Measurements from ENCODE around the gene TMEM86B. TPM values are rescaled to one million over a fixed set of nuclear protein-coding genes. Genes with fewer than 3 reads are reported as not detected.

The TMEM86B gene
- total and polyA plus RNA-seq, 2 donors (not counting 1 experiment from before 2014, with no cell fraction given): 0.34 to 1.3 TPM

DNA sequence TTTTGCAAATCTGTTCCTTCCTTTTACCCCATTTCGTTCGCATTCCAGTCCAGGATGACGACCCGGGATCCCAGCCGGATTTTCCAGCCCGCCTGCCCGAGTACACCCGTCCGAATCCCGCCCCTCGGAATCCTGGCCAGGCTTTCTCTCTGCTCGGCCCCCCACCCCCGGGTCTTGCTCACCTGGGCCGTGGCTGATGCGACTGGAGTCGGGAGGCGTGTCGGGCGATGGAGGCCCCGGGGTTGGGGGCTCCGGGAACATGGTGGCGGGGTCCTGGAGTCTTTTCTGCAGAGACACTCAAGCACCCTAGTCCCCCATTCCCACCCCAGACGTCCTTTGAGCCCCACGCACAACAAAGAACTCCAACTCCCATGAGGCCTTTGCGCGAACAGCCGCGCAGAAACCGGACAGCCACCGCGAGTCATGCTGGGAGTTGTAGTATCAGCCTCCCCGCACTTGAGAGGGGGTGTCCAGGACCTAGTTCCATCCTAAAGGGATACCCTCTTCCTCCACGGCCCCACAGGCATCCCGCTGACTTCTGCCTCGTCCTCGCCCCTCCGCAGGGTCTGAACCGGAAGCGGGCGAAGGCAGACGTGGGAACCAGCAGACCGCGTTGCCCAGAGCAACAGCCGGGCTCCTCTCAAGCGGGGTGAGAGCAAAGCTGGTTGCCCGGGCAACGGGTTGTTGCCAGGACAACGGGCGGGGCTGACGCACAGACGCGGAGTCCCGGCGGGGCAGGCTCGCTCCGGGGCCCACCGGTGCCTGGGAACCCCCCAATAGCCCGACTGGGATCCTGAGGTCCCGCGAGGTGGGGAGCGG, 49.6 kb downstream of the TMEM86B start:
- peak; percentile 80 to 82 for DNase-seq (ENCODE audit: low read depth in 2 of 2)
- H3K27me3 ChIP-seq (ENCODE audit: control insufficient read depth, insufficient read depth, low read length): peaks cover 11% of the 10 kb centered on the region
- no peaks in the 10 kb centered on the region for H4K20me1 ChIP-seq (ENCODE audit: control insufficient read depth, extremely low read depth, insufficient read depth, low read length)
- no peaks in the 10 kb centered on the region for H3K79me2 ChIP-seq (ENCODE audit: control insufficient read depth, insufficient read depth, low read length)
- H3K27ac ChIP-seq (ENCODE audit: insufficient read depth, low read length): peak overlapping the region; percentile 41
- TF ChIP-seq, protein P1, sequence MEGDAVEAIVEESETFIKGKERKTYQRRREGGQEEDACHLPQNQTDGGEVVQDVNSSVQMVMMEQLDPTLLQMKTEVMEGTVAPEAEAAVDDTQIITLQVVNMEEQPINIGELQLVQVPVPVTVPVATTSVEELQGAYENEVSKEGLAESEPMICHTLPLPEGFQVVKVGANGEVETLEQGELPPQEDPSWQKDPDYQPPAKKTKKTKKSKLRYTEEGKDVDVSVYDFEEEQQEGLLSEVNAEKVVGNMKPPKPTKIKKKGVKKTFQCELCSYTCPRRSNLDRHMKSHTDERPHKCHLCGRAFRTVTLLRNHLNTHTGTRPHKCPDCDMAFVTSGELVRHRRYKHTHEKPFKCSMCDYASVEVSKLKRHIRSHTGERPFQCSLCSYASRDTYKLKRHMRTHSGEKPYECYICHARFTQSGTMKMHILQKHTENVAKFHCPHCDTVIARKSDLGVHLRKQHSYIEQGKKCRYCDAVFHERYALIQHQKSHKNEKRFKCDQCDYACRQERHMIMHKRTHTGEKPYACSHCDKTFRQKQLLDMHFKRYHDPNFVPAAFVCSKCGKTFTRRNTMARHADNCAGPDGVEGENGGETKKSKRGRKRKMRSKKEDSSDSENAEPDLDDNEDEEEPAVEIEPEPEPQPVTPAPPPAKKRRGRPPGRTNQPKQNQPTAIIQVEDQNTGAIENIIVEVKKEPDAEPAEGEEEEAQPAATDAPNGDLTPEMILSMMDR (conservative IDR thresholded peaks at IDR 0.05 in 1 of 2, IDR thresholded peaks at IDR 0.05 in 1 of 2; ENCODE audit: low read depth in 1 of 2, low read length in 2 of 2): no peak
- peak overlapping the region in 3 of 4 experiments; percentile 15 to 53 (median 36) for H3K4me3 ChIP-seq (replicated peaks in 1 of 4; ENCODE audit: control extremely low read depth in 1 of 4, insufficient read depth in 1 of 4, low read depth in 3 of 4, low read length in 4 of 4)
- H3K4me1 ChIP-seq (ENCODE audit: control insufficient read depth, extremely low read depth, insufficient read depth, low read length): peaks cover 11% of the 10 kb centered on the region
- peak overlapping the region; percentile 67 for H3K4me2 ChIP-seq (ENCODE audit: extremely low read depth, insufficient read depth, low read length)
- peak overlapping the region; percentile 43 for H2AFZ ChIP-seq (ENCODE audit: low read length)
- no peaks in the 10 kb centered on the region for H3K9me3 ChIP-seq (ENCODE audit: control insufficient read depth, insufficient read depth, low read depth, low read length)
- no peaks in the 10 kb centered on the region for H3K36me3 ChIP-seq (ENCODE audit: control insufficient read depth, insufficient read depth, low read length)
- peak overlapping the region; percentile 55 for H3K9ac ChIP-seq (ENCODE audit: insufficient read depth, low read length)

Other genes with a start within 250 kb of the TMEM86B start
- gene GP6, start 190.5 kb downstream of the TMEM86B start, total RNA-seq: not detected in 2 replicates
- gene GP6, start 190.5 kb downstream of the TMEM86B start, polyA plus RNA-seq: 0.03 TPM in 1 of 2 replicates, not detected in the other
- 6.9 and 8.5 TPM in 2 replicates for gene RDH13, start 165.6 kb downstream of the TMEM86B start, total RNA-seq
- 2.7 and 5.6 TPM in 2 replicates for gene RDH13, start 165.6 kb downstream of the TMEM86B start, polyA plus RNA-seq
- gene EPS8L1, start 152.9 kb downstream of the TMEM86B start, total RNA-seq: 0.17 and 0.51 TPM in 2 replicates
- gene EPS8L1, start 152.9 kb downstream of the TMEM86B start, polyA plus RNA-seq: 1.9 and 2.2 TPM in 2 replicates
- gene PPP1R12C, start 111.1 kb downstream of the TMEM86B start, total RNA-seq: 25.2 and 32.9 TPM in 2 replicates
- gene PPP1R12C, start 111.1 kb downstream of the TMEM86B start, polyA plus RNA-seq: 26.0 and 27.6 TPM in 2 replicates
- gene TNNT1, start 79.6 kb downstream of the TMEM86B start, total RNA-seq: 7.4 and 10.4 TPM in 2 replicates
- gene TNNT1, start 79.6 kb downstream of the TMEM86B start, polyA plus RNA-seq: 1.4 and 1.7 TPM in 2 replicates
- gene TNNI3, start 71.0 kb downstream of the TMEM86B start, total RNA-seq: not detected in 2 replicates
- not detected in 2 replicates for gene TNNI3, start 71.0 kb downstream of the TMEM86B start, polyA plus RNA-seq
- gene DNAAF3, start 62.1 kb downstream of the TMEM86B start, total RNA-seq: under 0.01 and 0.17 TPM in 2 replicates
- 0.16 and 0.18 TPM in 2 replicates for gene DNAAF3, start 62.1 kb downstream of the TMEM86B start, polyA plus RNA-seq
- gene SYT5, start 48.5 kb downstream of the TMEM86B start, total RNA-seq: 0.50 TPM in 1 of 2 replicates, not detected in the other
- gene SYT5, start 48.5 kb downstream of the TMEM86B start, polyA plus RNA-seq: 0.05 and 0.08 TPM in 2 replicates
- 7.7 and 19.5 TPM in 2 replicates for gene PTPRH, start 19.3 kb downstream of the TMEM86B start, total RNA-seq
- 2.5 and 4.4 TPM in 2 replicates for gene PTPRH, start 19.3 kb downstream of the TMEM86B start, polyA plus RNA-seq
- gene PPP6R1, start 30.3 kb upstream of the TMEM86B start, total RNA-seq: 19.3 and 34.0 TPM in 2 replicates
- 28.5 and 43.1 TPM in 2 replicates for gene PPP6R1, start 30.3 kb upstream of the TMEM86B start, polyA plus RNA-seq
- 19.8 and 21.5 TPM in 2 replicates for gene HSPBP1, start 51.3 kb upstream of the TMEM86B start, total RNA-seq
- gene HSPBP1, start 51.3 kb upstream of the TMEM86B start, polyA plus RNA-seq: 12.5 and 15.8 TPM in 2 replicates
- 3.9 and 5.1 TPM in 2 replicates for gene BRSK1, start 55.2 kb upstream of the TMEM86B start, total RNA-seq
- gene BRSK1, start 55.2 kb upstream of the TMEM86B start, polyA plus RNA-seq: 5.1 and 8.4 TPM in 2 replicates
- not detected in 2 replicates for gene TMEM150B, start 96.6 kb upstream of the TMEM86B start, total RNA-seq
- gene TMEM150B, start 96.6 kb upstream of the TMEM86B start, polyA plus RNA-seq: not detected in 2 replicates
- gene KMT5C, start 111.1 kb upstream of the TMEM86B start, total RNA-seq: 4.1 and 4.6 TPM in 2 replicates
- gene KMT5C, start 111.1 kb upstream of the TMEM86B start, polyA plus RNA-seq: 1.9 and 2.5 TPM in 2 replicates
- gene COX6B2, start 126.0 kb upstream of the TMEM86B start, total RNA-seq: under 0.01 and 0.17 TPM in 2 replicates
- 0.03 and 0.14 TPM in 2 replicates for gene COX6B2, start 126.0 kb upstream of the TMEM86B start, polyA plus RNA-seq
- gene GARIN5B, start 134.5 kb upstream of the TMEM86B start, total RNA-seq: not detected in 2 replicates
- gene GARIN5B, start 134.5 kb upstream of the TMEM86B start, polyA plus RNA-seq: not detected in 2 replicates
- 0.66 and 1.0 TPM in 2 replicates for gene IL11, start 141.7 kb upstream of the TMEM86B start, total RNA-seq
- gene IL11, start 141.7 kb upstream of the TMEM86B start, polyA plus RNA-seq: 1.2 and 1.3 TPM in 2 replicates
- gene TMEM190, start 148.1 kb upstream of the TMEM86B start, total RNA-seq: not detected in 2 replicates
- gene TMEM190, start 148.1 kb upstream of the TMEM86B start, polyA plus RNA-seq: 0.14 TPM in 1 of 2 replicates, not detected in the other
- gene TMEM238, start 155.5 kb upstream of the TMEM86B start, total RNA-seq: 0.26 and 0.33 TPM in 2 replicates
- gene TMEM238, start 155.5 kb upstream of the TMEM86B start, polyA plus RNA-seq: not detected in 2 replicates
- 146 and 168 TPM in 2 replicates for gene RPL28, start 157.2 kb upstream of the TMEM86B start, total RNA-seq
- 548 and 665 TPM in 2 replicates for gene RPL28, start 157.2 kb upstream of the TMEM86B start, polyA plus RNA-seq
- gene UBE2S, start 179.0 kb upstream of the TMEM86B start, total RNA-seq: 37.5 and 41.0 TPM in 2 replicates
- 25.4 and 74.6 TPM in 2 replicates for gene UBE2S, start 179.0 kb upstream of the TMEM86B start, polyA plus RNA-seq
- not detected in 2 replicates for gene SHISA7, start 214.5 kb upstream of the TMEM86B start, total RNA-seq
- gene SHISA7, start 214.5 kb upstream of the TMEM86B start, polyA plus RNA-seq: not detected in 2 replicates
- gene ISOC2, start 232.9 kb upstream of the TMEM86B start, total RNA-seq: 34.2 and 35.5 TPM in 2 replicates
- gene ISOC2, start 232.9 kb upstream of the TMEM86B start, polyA plus RNA-seq: 24.8 and 27.7 TPM in 2 replicates
- gene C19orf85, start 236.0 kb upstream of the TMEM86B start, total RNA-seq: not detected in 2 replicates
- not detected in 2 replicates for gene C19orf85, start 236.0 kb upstream of the TMEM86B start, polyA plus RNA-seq
- gene ZNF628, start 247.9 kb upstream of the TMEM86B start, total RNA-seq: 0.77 and 1.3 TPM in 2 replicates
- gene ZNF628, start 247.9 kb upstream of the TMEM86B start, polyA plus RNA-seq: 0.49 and 0.86 TPM in 2 replicates

Data from fibroblast of lung (primary cell).